ENCODE measurements around the gene EXOC4.

EXOC4 gene

GRCh38 chr7:133723044-133723443, 470.2 kb downstream of the EXOC4 start:
- DNase-seq (ENCODE audit: low read depth), result no peak
- TF ChIP-seq, protein P1, sequence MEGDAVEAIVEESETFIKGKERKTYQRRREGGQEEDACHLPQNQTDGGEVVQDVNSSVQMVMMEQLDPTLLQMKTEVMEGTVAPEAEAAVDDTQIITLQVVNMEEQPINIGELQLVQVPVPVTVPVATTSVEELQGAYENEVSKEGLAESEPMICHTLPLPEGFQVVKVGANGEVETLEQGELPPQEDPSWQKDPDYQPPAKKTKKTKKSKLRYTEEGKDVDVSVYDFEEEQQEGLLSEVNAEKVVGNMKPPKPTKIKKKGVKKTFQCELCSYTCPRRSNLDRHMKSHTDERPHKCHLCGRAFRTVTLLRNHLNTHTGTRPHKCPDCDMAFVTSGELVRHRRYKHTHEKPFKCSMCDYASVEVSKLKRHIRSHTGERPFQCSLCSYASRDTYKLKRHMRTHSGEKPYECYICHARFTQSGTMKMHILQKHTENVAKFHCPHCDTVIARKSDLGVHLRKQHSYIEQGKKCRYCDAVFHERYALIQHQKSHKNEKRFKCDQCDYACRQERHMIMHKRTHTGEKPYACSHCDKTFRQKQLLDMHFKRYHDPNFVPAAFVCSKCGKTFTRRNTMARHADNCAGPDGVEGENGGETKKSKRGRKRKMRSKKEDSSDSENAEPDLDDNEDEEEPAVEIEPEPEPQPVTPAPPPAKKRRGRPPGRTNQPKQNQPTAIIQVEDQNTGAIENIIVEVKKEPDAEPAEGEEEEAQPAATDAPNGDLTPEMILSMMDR (IDR thresholded peaks at IDR 0.05; ENCODE audit: low read depth, low read length, missing control alignments), result no peak
- no peak overlapping the region for H3K4me3 ChIP-seq (ENCODE audit: low read depth, low read length)
- in situ Hi-C loops (cut with HindIII; ENCODE audit: low sequenced_read_pairs), result no loop called here

DNA sequence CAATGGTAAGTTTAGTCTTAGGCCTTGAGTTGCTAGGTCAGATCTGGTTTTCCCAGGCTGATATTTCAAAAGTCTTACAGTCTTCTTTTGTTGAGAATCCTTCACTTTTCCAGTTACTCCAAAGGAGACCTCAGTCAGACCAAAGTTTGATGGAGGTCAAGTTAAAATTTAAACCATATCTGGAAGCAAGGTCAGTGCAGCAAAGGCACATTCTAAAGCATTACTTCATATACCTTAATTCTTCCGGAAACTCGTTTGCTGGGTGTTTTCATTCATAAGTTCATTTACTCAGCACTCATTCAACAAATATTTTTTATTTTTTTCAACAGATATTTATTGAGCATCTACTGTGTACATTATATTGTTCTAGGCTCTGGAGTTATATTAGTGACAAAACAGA, 471.3 kb downstream of the EXOC4 start:
- DNase-seq (ENCODE audit: low read depth), result no peak
- TF ChIP-seq, protein P1 (IDR thresholded peaks at IDR 0.05; ENCODE audit: low read depth, low read length, missing control alignments), result no peak
- in situ Hi-C loops (cut with HindIII; ENCODE audit: low sequenced_read_pairs), result no loop called here

GRCh38 chr7:133724694-133725093, 471.8 kb downstream of the EXOC4 start:
- TF ChIP-seq, protein P1 (IDR thresholded peaks at IDR 0.05; ENCODE audit: low read depth, low read length, missing control alignments), result no peak
- H3K4me3 ChIP-seq (ENCODE audit: low read depth, low read length), result no peak overlapping the region
- DNase-seq (ENCODE audit: low read depth), result no peak
- in situ Hi-C loops (cut with HindIII; ENCODE audit: low sequenced_read_pairs), result no loop called here

More for the DNA sequence above, 471.3 kb downstream of the EXOC4 start:
- H3K4me3 ChIP-seq (ENCODE audit: low read depth, low read length), result no peak overlapping the region

DNA sequence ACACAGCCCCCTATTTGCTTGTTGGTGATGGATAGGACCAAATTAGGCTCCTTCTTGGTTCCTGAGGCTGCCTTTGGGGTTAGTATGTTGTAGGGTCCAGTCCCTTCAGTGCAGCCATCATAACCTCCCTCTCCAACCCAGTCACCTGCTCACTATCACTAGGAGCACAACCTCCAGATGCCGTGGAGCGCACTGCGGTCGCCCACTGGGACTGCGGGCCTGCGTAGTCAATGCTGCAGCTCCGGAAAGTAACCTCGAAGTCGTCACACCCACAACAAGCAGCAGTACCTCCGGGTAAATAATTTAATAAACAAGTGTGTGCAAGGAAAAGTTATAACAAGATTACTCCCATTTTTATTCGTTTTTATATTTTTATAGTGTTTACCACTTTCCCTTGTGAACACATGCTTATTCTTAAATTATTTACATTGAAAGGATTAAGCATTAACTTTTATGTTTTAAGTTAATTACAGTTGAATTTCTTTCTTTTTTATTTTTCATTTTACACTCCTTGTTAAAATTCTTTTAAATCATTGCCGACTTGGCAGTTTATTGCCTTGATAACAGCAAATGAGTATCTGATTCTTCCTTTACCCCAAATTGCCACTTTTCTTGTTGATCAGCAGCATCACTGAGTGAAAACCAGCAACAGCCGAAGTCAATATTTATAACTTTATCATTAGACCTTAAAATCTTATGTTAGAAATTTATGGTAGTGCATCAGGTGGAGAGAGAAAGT, 474.8 kb downstream of the EXOC4 start:
- TF ChIP-seq, protein P1 (IDR thresholded peaks at IDR 0.05; ENCODE audit: low read depth, low read length, missing control alignments), result no peak
- in situ Hi-C loops (cut with HindIII; ENCODE audit: low sequenced_read_pairs), result no loop called here
- H3K4me3 ChIP-seq (ENCODE audit: low read depth, low read length), result no peak overlapping the region
- DNase-seq (ENCODE audit: low read depth), result no peak

DNA sequence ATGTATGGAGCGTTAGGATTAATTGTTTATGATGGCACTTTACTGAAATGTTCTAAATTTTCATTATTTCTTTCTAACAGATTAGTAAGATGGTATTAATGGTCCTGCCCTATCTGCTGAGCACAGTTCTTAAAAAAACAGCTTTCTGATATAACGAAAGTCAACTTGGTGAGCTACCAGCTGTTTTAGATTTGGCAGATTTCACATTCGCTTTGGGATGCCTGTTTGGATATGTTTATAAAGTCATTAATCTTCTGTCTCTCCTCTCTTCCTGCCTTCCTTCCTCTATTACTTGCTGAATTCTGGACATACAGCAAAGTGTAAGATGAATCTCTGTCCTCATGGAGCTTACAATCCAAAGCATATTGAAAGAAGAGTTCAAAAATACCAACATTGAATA, 477.5 kb downstream of the EXOC4 start:
- in situ Hi-C loops (cut with HindIII; ENCODE audit: low sequenced_read_pairs), result no loop called here
- TF ChIP-seq, protein P1 (IDR thresholded peaks at IDR 0.05; ENCODE audit: low read depth, low read length, missing control alignments), result no peak
- no peak overlapping the region for H3K4me3 ChIP-seq (ENCODE audit: low read depth, low read length)
- DNase-seq (ENCODE audit: low read depth), result no peak

- TF ChIP-seq, protein P1 (IDR thresholded peaks at IDR 0.05; ENCODE audit: low read depth, low read length, missing control alignments), result no peak
- in situ Hi-C loops (cut with HindIII; ENCODE audit: low sequenced_read_pairs), result no loop called here
- no peak for DNase-seq (ENCODE audit: low read depth)
- H3K4me3 ChIP-seq (ENCODE audit: low read depth, low read length), result no peak overlapping the region
Measured at GRCh38 chr7:133733401-133733800, 480.5 kb downstream of the EXOC4 start.

Measured in astrocyte of the cerebellum (primary cell).